ENCODE measurements around the gene ATRN. TPM values are rescaled to one million over a fixed set of nuclear protein-coding genes. Genes with fewer than 3 reads are reported as not detected.

Gene ATRN
- total and polyA plus RNA-seq, 2 of the 8 experiments (the other 6 are each of a cell fraction or from before 2014, with no cell fraction given) = 12.0 to 17.4 TPM

DNA sequence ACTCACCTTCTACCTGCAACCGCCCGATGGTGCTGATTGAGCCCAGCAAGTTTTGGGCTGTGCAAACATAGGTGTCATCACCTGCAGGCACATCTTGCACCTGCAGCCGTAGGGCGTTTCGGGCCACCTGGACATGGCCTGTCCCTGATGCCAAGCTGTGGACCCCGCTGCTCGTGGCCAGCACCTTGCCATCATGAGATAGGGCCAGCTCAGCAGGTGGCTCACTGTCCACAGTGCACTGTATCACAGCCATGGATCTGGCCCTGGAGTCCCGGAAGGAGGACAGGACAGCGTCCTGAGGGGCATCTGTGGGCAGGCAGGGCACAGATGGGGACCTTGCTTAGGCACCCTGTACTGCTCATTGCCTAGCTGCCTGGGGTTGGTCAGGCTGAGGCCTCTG is 221.1 kb downstream of the ATRN start (continued):
- TF ChIP-seq, protein P1, sequence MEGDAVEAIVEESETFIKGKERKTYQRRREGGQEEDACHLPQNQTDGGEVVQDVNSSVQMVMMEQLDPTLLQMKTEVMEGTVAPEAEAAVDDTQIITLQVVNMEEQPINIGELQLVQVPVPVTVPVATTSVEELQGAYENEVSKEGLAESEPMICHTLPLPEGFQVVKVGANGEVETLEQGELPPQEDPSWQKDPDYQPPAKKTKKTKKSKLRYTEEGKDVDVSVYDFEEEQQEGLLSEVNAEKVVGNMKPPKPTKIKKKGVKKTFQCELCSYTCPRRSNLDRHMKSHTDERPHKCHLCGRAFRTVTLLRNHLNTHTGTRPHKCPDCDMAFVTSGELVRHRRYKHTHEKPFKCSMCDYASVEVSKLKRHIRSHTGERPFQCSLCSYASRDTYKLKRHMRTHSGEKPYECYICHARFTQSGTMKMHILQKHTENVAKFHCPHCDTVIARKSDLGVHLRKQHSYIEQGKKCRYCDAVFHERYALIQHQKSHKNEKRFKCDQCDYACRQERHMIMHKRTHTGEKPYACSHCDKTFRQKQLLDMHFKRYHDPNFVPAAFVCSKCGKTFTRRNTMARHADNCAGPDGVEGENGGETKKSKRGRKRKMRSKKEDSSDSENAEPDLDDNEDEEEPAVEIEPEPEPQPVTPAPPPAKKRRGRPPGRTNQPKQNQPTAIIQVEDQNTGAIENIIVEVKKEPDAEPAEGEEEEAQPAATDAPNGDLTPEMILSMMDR (IDR thresholded peaks at IDR 0.05; ENCODE audit: control extremely low read depth in 1 of 3, insufficient read depth in 1 of 3, low read depth in 1 of 3, low read length in 3 of 3) = no peak
- TF ChIP-seq CTBP2 (IDR thresholded peaks at IDR 0.05; ENCODE audit: borderline replicate concordance, insufficient read depth, insufficient read length, low read length) (no peak), TAF7 (optimal IDR thresholded peaks at IDR 0.05; ENCODE audit: borderline replicate concordance, low read depth, low read length) (no peak), RXRA (IDR thresholded peaks at IDR 0.05; ENCODE audit: insufficient read depth, low read depth, low read length) (no peak)

Measured in H1 (cell line).